WTC11 (cell line): Measurements from ENCODE around the gene SRD5A1. TPM values are rescaled to one million over a fixed set of nuclear protein-coding genes. Genes with fewer than 3 reads are reported as not detected.

Experiments used
- ATAC-seq: fragments of 200-7000 bp; cut with Tn5 transposase; 2 replicates; pipeline ENCODE4 v1.10.0; 2021; ENCODE audit warnings: mild to moderate bottlenecking, moderate library complexity
- CTCF ChIA-PET: fragments of 300-600 bp; sonication (Branson Sonifier 250); formaldehyde crosslinking; loops from one replicate; lab custom pipeline; 2021; ENCODE audit warnings: antibody characterized with exemption; lab: Charles Lee
- POLR2A ChIA-PET: fragments of 350-600 bp; sonication (Branson Sonifier 250); formaldehyde crosslinking; loops from one replicate; lab custom pipeline; 2021; ENCODE audit warnings: antibody characterized with exemption; lab: Charles Lee
- DNase-seq: peaks from one replicate; pipeline ENCODE4 v3.0.0; 2021; ENCODE audit warnings: low spot score
- H3K27ac Mint-ChIP-seq: 2 replicates; pipeline ENCODE4 v1.8.0; 2021; ENCODE audit warnings: mixed read lengths
- H3K27me3 Mint-ChIP-seq: 2 replicates; pipeline ENCODE4 v1.8.0; 2021; ENCODE audit warnings: low read depth, mild to moderate bottlenecking, moderate library complexity, mixed read lengths
- H3K36me3 Mint-ChIP-seq: 2 replicates; pipeline ENCODE4 v1.8.0; 2021; ENCODE audit warnings: mixed read lengths
- H3K4me1 Mint-ChIP-seq: 2 replicates; pipeline ENCODE4 v1.8.0; 2022; ENCODE audit warnings: mixed read lengths
- H3K4me3 Mint-ChIP-seq: 2 replicates; pipeline ENCODE4 v1.8.0; 2021; ENCODE audit warnings: mild to moderate bottlenecking, moderate library complexity, mixed read lengths
- H3K9me3 Mint-ChIP-seq: 2 replicates; pipeline ENCODE4 v1.8.0; 2021; ENCODE audit warnings: mixed read lengths
- ARID4B ChIP-seq: sonication (generic); formaldehyde crosslinking; IDR thresholded peaks from 2 replicates; pipeline ENCODE4 v1.8.0; 2023; ENCODE audit warnings: missing genetic modification reagents, mild to moderate bottlenecking, borderline replicate concordance
- ATF1 ChIP-seq: sonication (generic); formaldehyde crosslinking; IDR thresholded peaks from 2 replicates; pipeline ENCODE4 v1.8.1; 2023; ENCODE audit warnings: mild to moderate bottlenecking, moderate library complexity, missing genetic modification reagents
- ATF6 ChIP-seq: sonication (generic); formaldehyde crosslinking; IDR thresholded peaks from 2 replicates; pipeline ENCODE4 v1.8.1; 2023; ENCODE audit warnings: mild to moderate bottlenecking, missing genetic modification reagents
- CDX4 ChIP-seq: fragments of 250-450 bp; sonication (Bioruptor Pico); IDR thresholded peaks from 2 replicates; pipeline ENCODE4 v1.9.0; 2021; ENCODE audit warnings: moderate library complexity, mild to moderate bottlenecking, inconsistent platforms, borderline replicate concordance
- CREM ChIP-seq: sonication (generic); formaldehyde crosslinking; IDR thresholded peaks from 2 replicates; pipeline ENCODE4 v1.8.1; 2022; ENCODE audit warnings: mild to moderate bottlenecking, missing genetic modification reagents, moderate library complexity
- CTCF ChIP-seq: fragments of 200-600 bp; IDR thresholded peaks from 2 replicates; pipeline ENCODE4 v1.8.0; 2022; ENCODE audit warnings: antibody characterized with exemption
- EMX1 ChIP-seq: fragments of 250-450 bp; sonication (Bioruptor Pico); IDR thresholded peaks from 2 replicates; pipeline ENCODE4 v1.8.0; 2021; ENCODE audit warnings: mild to moderate bottlenecking
- ETV6 ChIP-seq: sonication (generic); formaldehyde crosslinking; IDR thresholded peaks from 2 replicates; pipeline ENCODE4 v1.8.1; 2022; ENCODE audit warnings: mild to moderate bottlenecking, missing genetic modification reagents
- HMGXB4 ChIP-seq: sonication (generic); formaldehyde crosslinking; IDR thresholded peaks from 2 replicates; pipeline ENCODE4 v1.8.1; 2023; ENCODE audit warnings: mild to moderate bottlenecking, moderate library complexity, missing genetic modification reagents
- MLX ChIP-seq: sonication (generic); formaldehyde crosslinking; IDR thresholded peaks from 2 replicates; pipeline ENCODE4 v1.8.1; 2023; ENCODE audit warnings: mild to moderate bottlenecking, missing genetic modification reagents, moderate library complexity
- NFE2L1 ChIP-seq: sonication (generic); formaldehyde crosslinking; IDR thresholded peaks from 2 replicates; pipeline ENCODE4 v1.8.1; 2023; ENCODE audit warnings: missing genetic modification reagents
- NR3C1 ChIP-seq: sonication (generic); formaldehyde crosslinking; conservative IDR thresholded peaks from 2 replicates; pipeline ENCODE4 v1.8.1; 2023; ENCODE audit warnings: low read depth, mild to moderate bottlenecking, missing genetic modification reagents
- PREB ChIP-seq: sonication (generic); formaldehyde crosslinking; IDR thresholded peaks from 2 replicates; pipeline ENCODE4 v1.8.1; 2022; ENCODE audit warnings: mild to moderate bottlenecking, missing genetic modification reagents, moderate library complexity, borderline replicate concordance
- PRRX2 ChIP-seq: fragments of 250-450 bp; sonication (Bioruptor Pico); IDR thresholded peaks from 2 replicates; pipeline ENCODE4 v1.8.0; 2021; ENCODE audit warnings: mild to moderate bottlenecking
- TEAD4 ChIP-seq: sonication (generic); formaldehyde crosslinking; IDR thresholded peaks from 2 replicates; pipeline ENCODE4 v1.8.0; 2022; ENCODE audit warnings: mild to moderate bottlenecking, missing genetic modification reagents
- USF1 ChIP-seq: sonication (generic); formaldehyde crosslinking; IDR thresholded peaks from 2 replicates; pipeline ENCODE4 v1.8.0; 2022; ENCODE audit warnings: mild to moderate bottlenecking, missing genetic modification reagents
- ZMAT4 ChIP-seq: fragments of 250-450 bp; sonication (Bioruptor Pico); IDR thresholded peaks from 2 replicates; pipeline ENCODE4 v1.9.0; 2021; ENCODE audit warnings: mild to moderate bottlenecking
- ZNF121 ChIP-seq: sonication (generic); formaldehyde crosslinking; IDR thresholded peaks from 2 replicates; pipeline ENCODE4 v1.8.0; 2023; ENCODE audit warnings: missing genetic modification reagents
- ZNF416 ChIP-seq: fragments of 250-450 bp; sonication (Bioruptor Pico); IDR thresholded peaks from 2 replicates; pipeline ENCODE4 v1.9.0; 2021; ENCODE audit warnings: mild to moderate bottlenecking, inconsistent platforms
- ZNF532 ChIP-seq: fragments of 250-450 bp; sonication (Bioruptor Pico); IDR thresholded peaks from 2 replicates; pipeline ENCODE4 v1.9.0; 2021; ENCODE audit warnings: mild to moderate bottlenecking, borderline replicate concordance
- total RNA-seq: library from RNA; stranded (reverse); gene quantifications from 3 replicates; pipeline ENCODE4 v1.2.3, GENCODE V29; 2021

Gene SRD5A1
- total RNA-seq, 1 experiment from 2014 or later, result 36.9 TPM

- Mint-ChIP-seq H3K27ac (no peak overlapping the region), H3K4me1 (no peaks in the 10 kb centered on the region), H3K36me3 (peaks cover 89% of the 10 kb centered on the region), H3K27me3 (no peaks in the 10 kb centered on the region), H3K9me3 (no peaks in the 10 kb centered on the region), H3K4me3 (no peak overlapping the region)
- ChIA-PET POLR2A (no interaction called here), CTCF (no interaction called here)
- no peak for DNase-seq
- no peak for ATAC-seq
- TF ChIP-seq PREB (CRISPR knock-in tag) (no peak), PRRX2 (no peak), ATF6 (CRISPR knock-in tag) (no peak), ATF1 (CRISPR knock-in tag) (no peak), ARID4B (CRISPR knock-in tag) (no peak), CREM (CRISPR knock-in tag) (no peak), TEAD4 (no peak), HMGXB4 (CRISPR knock-in tag) (no peak), USF1 (CRISPR knock-in tag) (no peak), ZNF416 (no peak), MLX (no peak), ETV6 (CRISPR knock-in tag) (no peak), NR3C1 (no peak), ZNF121 (no peak), EMX1 (CRISPR knock-in tag) (no peak), ZMAT4 (CRISPR knock-in tag) (no peak), NFE2L1 (CRISPR knock-in tag) (no peak), CTCF (no peak), ZNF532 (CRISPR knock-in tag) (no peak), CDX4 (CRISPR knock-in tag) (no peak)
Observed at GRCh38 chr5:6607559-6607936, 25.7 kb upstream of the SRD5A1 start.
